HG03025 (cell line): Measurements from ENCODE around the gene CAMK2D.
A peak's percentile ranks its signal among the peaks of the same experiment; 100 is the strongest.
"Not testable (repeated sequence)": the region's sequence is repeated elsewhere in the genome, so short reads cannot be mapped to it uniquely, and the experiment has no call there.

Source experiments
- ATAC-seq: cut with Tn5 transposase; IDR thresholded peaks from one replicate; pipeline ENCODE4 v1.9.1; 2021; ENCODE audit warnings: mild to moderate bottlenecking, moderate library complexity; ENCODE audit not compliant: unreplicated experiment, low FRiP score

CAMK2D gene

GRCh38 chr4:113761620-113762185, at the start of gene CAMK2D:
Gene CAMK2D (minus strand): TSS chr4:113761738. CDS start chr4:113761068, 670 bp downstream.
- peak; percentile 48 for ATAC-seq

GRCh38 chr4:113810906-113811305, 49.4 kb upstream of the CAMK2D start:
- ATAC-seq, result no peak

DNA sequence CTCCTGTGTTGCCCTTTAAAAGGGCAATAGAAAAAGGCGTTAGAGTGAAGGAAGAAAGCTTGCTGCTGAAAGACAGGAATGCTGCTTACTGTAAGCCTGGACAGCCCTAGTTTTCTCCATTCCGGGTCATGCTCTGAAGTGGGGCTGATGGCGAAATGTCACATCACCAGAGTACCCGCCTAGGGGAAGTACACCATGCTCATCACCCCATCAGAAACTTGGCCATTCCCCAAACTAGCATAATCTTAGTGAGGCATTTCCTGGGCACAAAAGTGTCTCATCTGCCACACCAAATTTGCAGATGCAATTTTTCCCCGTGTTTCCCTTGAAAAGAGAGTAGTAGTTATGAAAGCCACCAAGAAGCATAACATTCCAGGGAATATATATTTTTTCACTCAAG, 47.8 kb upstream of the CAMK2D start:
- no peak for ATAC-seq

DNA sequence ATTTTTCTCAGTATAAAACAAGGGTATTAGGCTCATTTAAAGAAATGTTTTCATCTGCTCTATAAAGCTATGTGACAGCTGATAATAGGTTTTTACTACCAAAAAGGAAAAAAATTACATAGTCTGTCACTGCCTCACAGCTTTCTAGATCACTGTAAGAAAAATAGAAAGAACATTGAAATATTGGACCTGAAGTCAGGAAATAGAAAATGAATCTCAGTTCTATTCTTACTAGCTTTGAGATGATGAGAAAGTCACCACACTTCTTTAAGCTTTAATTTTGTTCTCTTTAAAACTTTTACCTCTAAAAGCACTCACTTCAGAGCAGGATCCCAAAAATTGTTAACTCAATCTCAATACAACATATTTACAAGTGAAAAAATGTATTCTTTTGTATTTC, 45.3 kb upstream of the CAMK2D start:
- ATAC-seq, result no peak

DNA sequence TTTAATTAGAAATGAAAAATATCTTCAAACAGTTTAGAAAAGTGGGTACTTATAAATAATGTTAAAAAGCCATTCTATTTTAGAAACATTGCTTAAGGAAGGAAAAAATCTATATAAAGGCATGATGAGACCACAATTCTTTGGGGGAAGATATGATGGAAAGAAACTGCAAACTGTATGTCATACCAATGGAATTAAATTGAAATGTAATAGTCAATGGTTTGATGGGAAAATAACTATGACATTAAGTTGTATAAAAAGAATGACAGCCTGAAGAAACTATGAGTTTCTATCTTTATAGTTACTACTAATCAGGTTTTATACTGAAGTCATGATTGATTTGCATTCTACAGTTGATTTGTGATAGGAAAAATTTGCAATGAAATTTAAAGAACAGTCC, 40.3 kb upstream of the CAMK2D start:
- no peak for ATAC-seq

- not testable (repeated sequence) for ATAC-seq
Measured at GRCh38 chr4:113796381-113796780, 34.8 kb upstream of the CAMK2D start.

- no peak for ATAC-seq
Measured at GRCh38 chr4:113790478-113790877, 28.9 kb upstream of the CAMK2D start.

DNA sequence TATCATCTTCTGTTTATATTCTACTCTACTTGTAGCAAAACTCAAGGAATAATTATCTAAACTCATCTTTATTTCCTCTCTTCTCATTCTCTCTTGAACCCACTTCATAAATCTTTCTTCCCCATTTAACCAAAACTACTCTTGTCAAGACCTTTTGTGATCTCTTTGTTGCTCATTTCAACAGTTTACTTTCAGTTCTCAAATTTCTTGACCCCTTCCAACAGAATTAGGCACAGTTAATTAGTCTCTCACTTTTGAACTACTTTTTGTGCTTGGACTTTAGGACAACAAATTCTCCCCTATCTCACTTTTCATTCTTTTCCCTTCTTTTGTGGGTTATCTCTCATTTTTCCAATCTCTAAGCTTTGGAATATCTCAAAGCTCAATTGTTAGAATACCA, 27.4 kb upstream of the CAMK2D start:
- peak; percentile 61 for ATAC-seq

- ATAC-seq, result no peak
Measured at GRCh38 chr4:113785781-113786180, 24.2 kb upstream of the CAMK2D start.

DNA sequence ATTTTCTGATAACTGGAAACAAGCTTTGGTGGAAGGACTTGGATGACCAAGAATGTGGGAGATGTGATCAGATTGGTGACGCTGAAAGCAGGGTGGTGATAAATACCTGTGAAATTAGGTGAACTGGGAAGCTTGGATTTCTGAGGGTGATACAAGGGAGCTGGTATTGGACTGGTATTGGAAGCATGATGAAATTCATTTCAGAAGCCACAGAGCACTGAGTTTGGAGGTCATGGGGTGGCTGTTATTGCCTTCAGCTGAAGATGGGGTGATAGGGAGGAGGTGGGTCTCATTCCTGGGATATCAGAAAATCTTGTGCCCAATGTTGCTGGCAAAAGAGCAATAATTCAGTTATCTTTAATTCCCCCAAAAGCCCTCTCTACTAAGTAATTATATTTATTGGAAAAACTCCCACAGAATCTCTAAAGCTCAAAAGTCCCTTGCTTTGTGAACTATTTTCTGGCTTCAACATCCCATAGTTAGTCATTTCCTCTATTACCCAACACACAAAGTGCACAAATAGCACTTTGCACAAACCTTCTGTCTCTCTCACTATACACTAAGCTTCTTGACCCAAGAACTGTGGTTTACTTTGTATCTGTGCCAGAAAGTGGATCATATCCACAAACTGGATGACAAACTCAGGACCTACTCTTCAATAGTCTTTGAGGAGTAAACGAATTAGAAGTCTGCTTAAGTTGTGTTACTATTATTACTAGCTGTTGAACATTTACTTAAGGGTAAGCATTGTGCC, 23.1 kb upstream of the CAMK2D start:
- no peak for ATAC-seq

DNA sequence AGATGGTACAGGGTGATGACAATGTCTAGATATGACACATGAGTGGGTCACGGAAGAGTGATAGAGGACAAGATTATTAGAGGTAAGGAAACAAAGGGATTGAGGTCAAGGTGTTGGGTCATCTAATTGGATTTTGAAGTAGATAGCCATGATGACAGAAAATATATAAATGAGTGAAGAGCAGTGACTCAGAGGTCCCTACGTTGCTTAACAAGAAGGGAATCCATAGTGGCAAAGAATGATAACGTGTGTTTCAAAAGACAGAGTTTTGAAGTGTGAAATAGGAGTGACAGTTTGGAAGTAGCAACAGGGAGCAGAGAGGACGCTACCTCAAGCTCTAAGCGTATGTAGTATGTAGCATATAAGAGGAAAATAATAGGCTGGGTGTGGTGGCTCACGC, 22.2 kb upstream of the CAMK2D start:
- no peak for ATAC-seq

DNA sequence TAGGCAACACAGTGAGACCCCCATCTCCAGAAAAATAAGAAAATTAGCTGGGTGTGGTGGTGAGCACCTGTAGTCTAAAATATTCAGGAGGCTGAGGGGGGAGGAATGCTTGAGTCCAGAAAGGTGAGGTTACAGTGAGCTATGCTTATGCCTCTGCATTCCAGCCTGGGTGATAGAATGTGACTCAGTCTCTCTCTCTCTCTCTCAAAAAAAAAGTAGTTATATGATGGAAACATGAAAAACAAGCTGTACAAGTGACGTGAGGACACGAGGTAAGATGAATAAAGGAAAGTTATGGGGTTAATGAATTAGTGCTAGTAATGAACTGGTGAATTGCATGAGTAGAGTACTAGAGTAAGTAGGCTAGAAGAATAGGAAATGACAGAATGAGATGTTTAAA, 21.8 kb upstream of the CAMK2D start:
- no peak for ATAC-seq

DNA sequence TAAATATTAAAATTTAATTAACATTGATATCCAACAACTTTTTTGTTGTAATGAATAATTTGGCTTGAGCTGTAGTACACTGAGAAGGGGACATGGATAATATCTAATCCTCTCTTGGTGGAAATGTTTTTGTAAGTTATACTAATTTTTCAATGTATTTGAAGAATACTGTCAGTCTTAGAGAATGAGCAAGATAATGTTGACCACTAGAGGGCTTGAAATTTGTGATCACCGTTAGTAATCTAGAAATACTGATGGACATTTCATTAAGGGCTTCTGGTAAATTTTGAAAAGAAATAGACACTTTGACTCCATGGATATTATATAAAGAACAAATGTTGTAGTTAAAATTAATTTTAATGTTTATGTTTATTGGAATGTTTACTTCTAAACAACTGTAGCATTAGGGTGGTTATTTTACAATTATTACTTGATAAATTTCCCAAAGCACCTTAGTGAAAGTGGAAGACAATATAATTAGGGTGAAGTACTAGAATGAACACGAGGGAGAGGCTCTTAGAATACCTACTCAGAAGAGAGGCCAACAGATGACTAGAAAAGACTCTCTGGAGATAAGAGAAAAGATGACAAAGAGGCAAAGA, 20.0 kb upstream of the CAMK2D start:
- ATAC-seq, result no peak

- no peak for ATAC-seq
Measured at GRCh38 chr4:113776679-113777078, 15.1 kb upstream of the CAMK2D start.

- ATAC-seq, result no peak
Measured at GRCh38 chr4:113776016-113776415, 14.5 kb upstream of the CAMK2D start.

DNA sequence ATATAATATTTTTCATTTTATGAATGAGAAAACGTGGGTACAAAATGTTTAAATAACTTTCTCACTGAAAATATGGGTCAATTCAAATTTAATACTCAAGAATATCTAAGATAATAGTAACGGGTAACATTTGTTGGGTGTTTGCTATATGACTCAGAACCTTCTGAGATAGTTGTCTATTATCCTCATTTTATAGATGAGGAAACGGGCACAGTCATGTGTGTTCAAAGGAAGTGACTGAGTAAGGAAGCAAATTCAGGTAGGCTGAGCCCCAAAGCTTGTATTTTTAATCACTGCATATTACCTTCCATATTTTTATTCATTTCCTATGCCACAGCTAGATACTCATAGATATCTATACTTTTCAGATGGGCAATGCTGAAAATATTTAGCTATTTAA, 12.2 kb upstream of the CAMK2D start:
- no peak for ATAC-seq

- ATAC-seq, result no peak
Measured at GRCh38 chr4:113773014-113773413, 11.5 kb upstream of the CAMK2D start.

GRCh38 chr4:113772319-113772718, 10.8 kb upstream of the CAMK2D start:
- ATAC-seq, result no peak

- ATAC-seq, result no peak
Measured at GRCh38 chr4:113769744-113770143, 8.2 kb upstream of the CAMK2D start.

- no peak for ATAC-seq
Measured at GRCh38 chr4:113768952-113769351, 7.4 kb upstream of the CAMK2D start.

DNA sequence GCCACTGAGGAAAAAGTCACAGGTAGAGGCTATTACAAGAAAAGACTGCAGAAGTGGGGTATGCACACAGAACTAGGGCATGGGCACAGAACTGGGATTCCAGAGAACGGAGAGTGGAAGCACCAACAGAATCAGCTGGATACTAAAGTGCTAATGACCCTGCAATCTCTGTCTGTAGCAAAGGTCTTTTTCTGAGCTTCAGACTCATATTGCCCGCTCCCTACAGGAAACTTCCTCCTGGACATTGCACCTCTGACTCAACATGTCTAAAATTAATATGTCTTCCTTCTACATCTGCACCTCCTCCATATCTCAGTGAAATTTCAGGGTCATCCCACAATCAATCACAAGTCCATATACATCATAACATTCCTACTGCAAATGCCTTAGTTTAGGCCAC, 5.3 kb upstream of the CAMK2D start:
- ATAC-seq, result no peak

DNA sequence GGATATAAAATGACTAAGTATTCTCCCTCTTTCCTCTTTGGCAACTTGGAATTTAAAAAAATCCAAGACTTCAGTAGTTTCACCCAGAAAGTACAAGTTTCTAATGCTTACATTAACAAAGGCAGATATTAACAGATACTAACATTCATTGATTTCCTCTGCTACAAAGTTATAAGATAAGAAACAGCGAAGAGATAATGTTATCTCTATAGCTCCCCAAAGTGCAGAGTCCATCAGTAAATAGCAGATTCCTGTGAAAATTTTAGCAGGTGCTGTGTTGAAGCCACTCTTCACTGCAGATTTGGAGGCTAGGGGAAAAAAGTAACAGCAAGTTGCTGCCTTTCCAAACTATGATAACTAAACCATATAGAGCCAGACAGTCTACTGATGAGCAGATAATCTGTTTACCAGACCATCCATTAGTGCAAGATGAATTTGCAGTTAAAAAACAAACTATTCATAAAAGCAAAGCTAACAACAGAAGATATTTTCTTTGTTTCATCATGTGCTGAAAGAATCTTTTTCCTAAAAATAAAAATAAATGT, 3.3 kb upstream of the CAMK2D start:
- no peak for ATAC-seq
